Activated T-helper 17 cell treated with anti-CD3 and anti-CD28 coated beads, Interleukin-2, amount 50 U/mL, for 72 hours (primary cell): Measurements from ENCODE around the gene KRTAP4-7. TPM values are rescaled to one million over a fixed set of nuclear protein-coding genes. Genes with fewer than 3 reads are reported as not detected.
"Not testable (repeated sequence)": the region's sequence is repeated elsewhere in the genome, so short reads cannot be mapped to it uniquely, and the experiment has no call there.

Experiments
- ATAC-seq: fragments of 150-1000 bp; cut with Tn5 transposase; replicated peaks from 2 replicates; pipeline ENCODE4 v1.10.0; 2021; ENCODE audit warnings: mild to moderate bottlenecking, moderate library complexity
- H3K27ac Mint-ChIP-seq: one replicate; pipeline ENCODE4 v1.8.0; 2022; ENCODE audit warnings: mixed read lengths
- H3K27me3 Mint-ChIP-seq: one replicate; pipeline ENCODE4 v1.8.0; 2022; ENCODE audit warnings: mixed read lengths
- H3K36me3 Mint-ChIP-seq: one replicate; pipeline ENCODE4 v1.8.0; 2022; ENCODE audit warnings: low read depth, mild to moderate bottlenecking, mixed read lengths
- H3K4me1 Mint-ChIP-seq: one replicate; pipeline ENCODE4 v1.8.0; 2022; ENCODE audit warnings: mixed read lengths
- H3K4me3 Mint-ChIP-seq: one replicate; pipeline ENCODE4 v1.8.0; 2022; ENCODE audit warnings: mild to moderate bottlenecking, mixed read lengths
- H3K9me3 Mint-ChIP-seq: one replicate; pipeline ENCODE4 v1.8.0; 2022; ENCODE audit warnings: mixed read lengths
- total RNA-seq, 2 donors: library from RNA; stranded (reverse); gene quantifications; one replicate each; pipeline ENCODE4 v1.2.3, GENCODE V29; 2022

KRTAP4-7 gene
- total RNA-seq, 2 donors from 2014 or later: not detected

GRCh38 chr17:41088760-41089352 is 4.9 kb downstream of the KRTAP4-7 start:
- not testable (repeated sequence) for H3K4me1 Mint-ChIP-seq, H3K9me3 Mint-ChIP-seq, H3K36me3 Mint-ChIP-seq, H3K27ac Mint-ChIP-seq, H3K4me3 Mint-ChIP-seq, ATAC-seq
- H3K27me3 Mint-ChIP-seq: peaks cover 20% of the 10 kb centered on the region

GRCh38 chr17:41096055-41096454 is 12.1 kb downstream of the KRTAP4-7 start:
- Mint-ChIP-seq H3K27me3 (peaks cover 15% of the 10 kb centered on the region), H3K27ac (no peak overlapping the region), H3K9me3 (no peaks in the 10 kb centered on the region), H3K36me3 (no peaks in the 10 kb centered on the region), H3K4me1 (no peaks in the 10 kb centered on the region), H3K4me3 (no peak overlapping the region)
- ATAC-seq: no peak

- no peaks in the 10 kb centered on the region for H3K9me3 Mint-ChIP-seq
- H3K4me1 Mint-ChIP-seq: no peaks in the 10 kb centered on the region
- H3K36me3 Mint-ChIP-seq: no peaks in the 10 kb centered on the region
- ATAC-seq: no peak
- H3K27me3 Mint-ChIP-seq: peaks cover 15% of the 10 kb centered on the region
- no peak within 1 kb of the TSS for H3K4me3 Mint-ChIP-seq
- H3K27ac Mint-ChIP-seq: no peak within 1 kb of the TSS
Observed at GRCh38 chr17:41098042-41098441, 14.1 kb downstream of the KRTAP4-7 start, which contains the start of gene KRTAP4-8. KRTAP4-8 (minus strand) TSS chr17:41098142; CDS start chr17:41098084, 58 bp downstream.

- H3K9me3 Mint-ChIP-seq: no peaks in the 10 kb centered on the region
- no peak for ATAC-seq
- H3K4me3 Mint-ChIP-seq: no peak overlapping the region
- no peaks in the 10 kb centered on the region for H3K36me3 Mint-ChIP-seq
- H3K27me3 Mint-ChIP-seq: peaks cover 15% of the 10 kb centered on the region
- no peak overlapping the region for H3K27ac Mint-ChIP-seq
- H3K4me1 Mint-ChIP-seq: no peaks in the 10 kb centered on the region
Observed at GRCh38 chr17:41098481-41098880, 14.5 kb downstream of the KRTAP4-7 start.

GRCh38 chr17:41099682-41100480 is 15.9 kb downstream of the KRTAP4-7 start:
- H3K4me3 Mint-ChIP-seq, ATAC-seq, H3K9me3 Mint-ChIP-seq, H3K27ac Mint-ChIP-seq, H3K36me3 Mint-ChIP-seq, H3K4me1 Mint-ChIP-seq: not testable (repeated sequence)
- H3K27me3 Mint-ChIP-seq: peaks cover 15% of the 10 kb centered on the region

GRCh38 chr17:41101586-41102259 is 17.8 kb downstream of the KRTAP4-7 start, which contains the start of gene KRTAP4-16:
KRTAP4-16 (minus strand) TSS chr17:41102209; CDS start chr17:41102209, 0 bp downstream.
- Mint-ChIP-seq H3K27ac (no peak within 1 kb of the TSS), H3K9me3 (no peaks in the 10 kb centered on the region), H3K4me3 (no peak within 1 kb of the TSS)

GRCh38 chr17:41103896-41104295 is 19.9 kb downstream of the KRTAP4-7 start:
- no peaks in the 10 kb centered on the region for H3K27me3 Mint-ChIP-seq
- no peak overlapping the region for H3K4me3 Mint-ChIP-seq
- no peak overlapping the region for H3K27ac Mint-ChIP-seq
- peaks cover 5% of the 10 kb centered on the region for H3K4me1 Mint-ChIP-seq
- no peaks in the 10 kb centered on the region for H3K9me3 Mint-ChIP-seq
- no peaks in the 10 kb centered on the region for H3K36me3 Mint-ChIP-seq
- ATAC-seq: no peak

More at GRCh38 chr17:41101586-41102259, 17.8 kb downstream of the KRTAP4-7 start, which contains the start of gene KRTAP4-16:
- Mint-ChIP-seq H3K27me3 (peaks cover 11% of the 10 kb centered on the region), H3K4me1 (peaks cover 5% of the 10 kb centered on the region), H3K36me3 (no peaks in the 10 kb centered on the region)
- no peak for ATAC-seq

- H3K4me1 Mint-ChIP-seq, H3K4me3 Mint-ChIP-seq, H3K36me3 Mint-ChIP-seq, H3K9me3 Mint-ChIP-seq, H3K27me3 Mint-ChIP-seq, H3K27ac Mint-ChIP-seq: not testable (repeated sequence)
- ATAC-seq: peak; percentile 73
Observed at GRCh38 chr17:41104386-41105038, 20.6 kb downstream of the KRTAP4-7 start.

- not testable (repeated sequence) for H3K36me3 Mint-ChIP-seq, H3K4me3 Mint-ChIP-seq, ATAC-seq, H3K27me3 Mint-ChIP-seq, H3K4me1 Mint-ChIP-seq, H3K9me3 Mint-ChIP-seq, H3K27ac Mint-ChIP-seq
Observed at GRCh38 chr17:41105347-41105746, 21.4 kb downstream of the KRTAP4-7 start, which contains the start of gene KRTAP4-9. KRTAP4-9 (plus strand) TSS chr17:41105389; CDS start chr17:41105389, 0 bp downstream.

- H3K4me3 Mint-ChIP-seq: peak overlapping the region; percentile 27
- H3K27ac Mint-ChIP-seq: no peak overlapping the region
- no peaks in the 10 kb centered on the region for H3K9me3 Mint-ChIP-seq
- ATAC-seq: no peak
- H3K4me1 Mint-ChIP-seq: peaks cover 5% of the 10 kb centered on the region
- H3K36me3 Mint-ChIP-seq: no peaks in the 10 kb centered on the region
- H3K27me3 Mint-ChIP-seq: no peaks in the 10 kb centered on the region
Observed at GRCh38 chr17:41107941-41108450, 24.0 kb downstream of the KRTAP4-7 start.

- not testable (repeated sequence) for H3K27ac Mint-ChIP-seq, ATAC-seq, H3K9me3 Mint-ChIP-seq, H3K27me3 Mint-ChIP-seq, H3K4me1 Mint-ChIP-seq, H3K36me3 Mint-ChIP-seq
- H3K4me3 Mint-ChIP-seq: peak overlapping the region; percentile 27
Observed at GRCh38 chr17:41108728-41109386, 24.9 kb downstream of the KRTAP4-7 start.

GRCh38 chr17:41111151-41111885 is 27.4 kb downstream of the KRTAP4-7 start:
- Mint-ChIP-seq H3K36me3 (no peaks in the 10 kb centered on the region), H3K4me1 (no peaks in the 10 kb centered on the region), H3K9me3 (no peaks in the 10 kb centered on the region), H3K27me3 (peaks cover 3% of the 10 kb centered on the region), H3K27ac (no peak overlapping the region), H3K4me3 (no peak overlapping the region)
- no peak for ATAC-seq

GRCh38 chr17:41116297-41116696 is 32.3 kb downstream of the KRTAP4-7 start:
- no peak for ATAC-seq
- H3K27me3 Mint-ChIP-seq: peaks cover 8% of the 10 kb centered on the region
- no peaks in the 10 kb centered on the region for H3K36me3 Mint-ChIP-seq
- no peak overlapping the region for H3K4me3 Mint-ChIP-seq
- H3K9me3 Mint-ChIP-seq: no peaks in the 10 kb centered on the region
- H3K4me1 Mint-ChIP-seq: peaks cover 11% of the 10 kb centered on the region
- no peak overlapping the region for H3K27ac Mint-ChIP-seq
